ENCODE data around the gene C7. TPM values are rescaled to one million over a fixed set of nuclear protein-coding genes. Genes with fewer than 3 reads are reported as not detected.
A peak's percentile ranks its signal among the peaks of the same experiment; 100 is the strongest.

C7 gene
- total RNA-seq, 1 donor from 2014 or later: under 0.01 TPM

DNA sequence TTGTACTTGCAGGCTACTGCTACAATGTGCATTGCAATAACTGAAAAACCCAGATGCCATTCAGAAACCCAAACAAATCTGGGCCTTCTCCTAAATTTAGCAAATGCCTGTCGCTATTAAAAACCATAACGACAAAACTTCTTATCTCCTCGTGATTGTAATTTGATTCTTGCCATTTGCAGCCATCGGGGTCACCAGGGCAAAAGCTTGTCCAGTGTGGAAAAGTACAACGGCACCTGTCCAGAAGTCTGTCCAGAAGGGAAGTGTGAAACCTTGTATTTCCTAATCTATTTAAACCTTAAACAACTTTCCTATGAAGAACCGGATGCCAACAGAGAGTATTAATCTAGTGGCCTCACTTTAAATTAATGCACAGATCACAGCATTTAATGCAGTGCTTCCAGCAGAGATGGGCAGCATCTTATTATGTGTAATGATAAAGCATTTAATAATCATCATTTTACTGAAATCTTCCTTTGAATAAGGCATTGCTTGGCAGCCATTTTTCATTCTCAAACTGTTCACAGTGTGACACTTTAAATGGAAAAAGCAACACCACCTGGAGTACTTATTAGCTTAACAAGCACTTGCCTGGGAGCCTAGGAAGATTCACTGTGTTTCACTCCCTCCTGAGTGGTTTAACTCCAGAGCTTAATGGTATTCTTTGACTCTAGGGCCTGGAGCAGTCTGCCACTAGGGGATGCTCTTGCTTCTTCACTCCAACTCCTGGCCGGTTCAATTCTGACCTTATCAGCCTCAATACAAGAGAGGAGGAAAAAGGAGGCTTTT, 4.9 kb upstream of the C7 start:
- Histone ChIP-seq H3K27me3 (ENCODE audit: control insufficient read depth, insufficient read depth, low read length) (no peaks in the 10 kb centered on the region), H3K4me3 (ENCODE audit: low read depth, low read length) (no peak overlapping the region), H3K36me3 (ENCODE audit: control insufficient read depth, insufficient read depth, low read length) (no peaks in the 10 kb centered on the region)
- TF ChIP-seq CTCF (IDR thresholded peaks at IDR 0.05; ENCODE audit: insufficient read depth, low read length, severe bottlenecking): peak; percentile 97
- DNase-seq (ENCODE audit: low read depth): peak; percentile 55
- FAIRE-seq: no peak

DNA sequence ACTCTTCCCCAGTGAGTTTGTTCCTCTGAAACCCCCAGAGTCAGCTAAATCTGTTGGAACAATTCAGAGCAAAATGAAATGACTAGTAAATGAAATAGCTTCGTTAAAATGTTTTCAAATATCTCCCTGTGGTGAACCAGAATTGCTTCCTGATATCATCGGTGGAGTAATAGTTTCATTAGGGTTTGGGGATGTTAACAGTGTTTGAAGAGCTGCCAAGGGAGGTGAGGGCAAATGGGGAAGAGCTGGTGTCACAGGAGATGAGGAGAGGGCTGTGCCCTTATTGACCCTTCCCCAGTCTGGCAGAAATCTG, 4.3 kb upstream of the C7 start:
- no peaks in the 10 kb centered on the region for H3K36me3 ChIP-seq (ENCODE audit: control insufficient read depth, insufficient read depth, low read length)
- H3K27me3 ChIP-seq (ENCODE audit: control insufficient read depth, insufficient read depth, low read length): no peaks in the 10 kb centered on the region
- H3K4me3 ChIP-seq (ENCODE audit: low read depth, low read length): no peak overlapping the region
- TF ChIP-seq CTCF (IDR thresholded peaks at IDR 0.05; ENCODE audit: insufficient read depth, low read length, severe bottlenecking): no peak
- DNase-seq (ENCODE audit: low read depth) (no peak), FAIRE-seq (no peak)

DNA sequence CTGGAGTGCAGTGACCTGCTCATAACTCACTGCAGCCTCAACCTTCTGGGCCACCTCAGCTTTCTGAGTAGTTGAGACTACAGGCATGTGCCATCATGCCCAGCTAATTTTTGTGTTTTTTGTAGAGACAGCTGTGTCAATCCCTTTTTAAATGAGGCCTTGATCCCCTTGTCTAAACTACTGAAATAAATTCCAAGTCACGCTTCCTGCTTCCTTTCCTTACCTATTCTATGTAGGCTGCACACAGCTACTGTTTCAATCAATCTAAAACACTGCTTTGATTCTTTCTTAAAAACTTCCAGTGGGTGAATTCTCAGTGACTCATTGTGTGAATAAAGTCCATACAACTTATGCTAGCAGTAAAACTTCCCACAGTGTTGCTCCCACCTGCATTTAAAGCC, 2.9 kb upstream of the C7 start:
- FAIRE-seq: peak; percentile 70
- peak; percentile 66 for DNase-seq (ENCODE audit: low read depth)
- no peak for TF ChIP-seq CTCF (IDR thresholded peaks at IDR 0.05; ENCODE audit: insufficient read depth, low read length, severe bottlenecking)
- H3K27me3 ChIP-seq (ENCODE audit: control insufficient read depth, insufficient read depth, low read length): no peaks in the 10 kb centered on the region
- no peaks in the 10 kb centered on the region for H3K36me3 ChIP-seq (ENCODE audit: control insufficient read depth, insufficient read depth, low read length)
- no peak overlapping the region for H3K4me3 ChIP-seq (ENCODE audit: low read depth, low read length)

GRCh38 chr5:40909723-40910122, 426 bp downstream of the C7 start:
- Histone ChIP-seq H3K4me3 (ENCODE audit: low read depth, low read length) (no peak overlapping the region), H3K36me3 (ENCODE audit: control insufficient read depth, insufficient read depth, low read length) (no peaks in the 10 kb centered on the region), H3K27me3 (ENCODE audit: control insufficient read depth, insufficient read depth, low read length) (no peaks in the 10 kb centered on the region)
- TF ChIP-seq CTCF (IDR thresholded peaks at IDR 0.05; ENCODE audit: insufficient read depth, low read length, severe bottlenecking): no peak
- DNase-seq (ENCODE audit: low read depth) (no peak), FAIRE-seq (no peak)

- FAIRE-seq: no peak
- no peak for TF ChIP-seq CTCF (IDR thresholded peaks at IDR 0.05; ENCODE audit: insufficient read depth, low read length, severe bottlenecking)
Observed at GRCh38 chr5:40911266-40911665, 2.0 kb downstream of the C7 start.

DNA sequence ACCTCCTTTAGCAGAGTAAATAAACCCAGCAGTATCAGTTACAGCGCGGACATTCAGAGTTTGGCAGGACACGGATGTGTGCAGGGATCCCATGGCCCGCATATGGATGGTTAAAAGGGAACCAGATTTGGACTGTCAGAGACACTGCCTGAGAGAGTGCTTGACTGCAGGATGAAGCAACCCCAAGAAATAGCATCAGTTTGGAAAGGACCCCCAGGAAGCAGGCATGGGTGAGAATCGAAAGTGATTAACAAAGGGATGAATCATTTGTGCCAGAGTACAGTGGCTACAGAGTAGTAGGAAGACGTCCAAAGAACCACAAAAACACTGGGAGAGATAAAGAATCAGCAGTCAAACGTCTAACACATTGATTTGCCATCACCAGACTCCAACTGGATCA, 5.5 kb downstream of the C7 start:
- no peak for FAIRE-seq
- Histone ChIP-seq H3K4me3 (ENCODE audit: low read depth, low read length) (no peak overlapping the region), H3K27me3 (ENCODE audit: control insufficient read depth, insufficient read depth, low read length) (peaks cover 2% of the 10 kb centered on the region), H3K36me3 (ENCODE audit: control insufficient read depth, insufficient read depth, low read length) (no peaks in the 10 kb centered on the region)
- DNase-seq (ENCODE audit: low read depth): no peak
- no peak for TF ChIP-seq CTCF (IDR thresholded peaks at IDR 0.05; ENCODE audit: insufficient read depth, low read length, severe bottlenecking)

More at GRCh38 chr5:40911266-40911665, 2.0 kb downstream of the C7 start:
- Histone ChIP-seq H3K36me3 (ENCODE audit: control insufficient read depth, insufficient read depth, low read length) (no peaks in the 10 kb centered on the region), H3K27me3 (ENCODE audit: control insufficient read depth, insufficient read depth, low read length) (peaks cover 2% of the 10 kb centered on the region), H3K4me3 (ENCODE audit: low read depth, low read length) (no peak overlapping the region)
- DNase-seq (ENCODE audit: low read depth): no peak
